Measurements from ENCODE around the gene PANK4.
"Not testable (repeated sequence)": the region's sequence is repeated elsewhere in the genome, so short reads cannot be mapped to it uniquely, and the experiment has no call there.

The PANK4 gene

GRCh38 chr1:2552189-2552588 is 25.8 kb upstream of the PANK4 start:
- TF ChIP-seq CTCF (IDR thresholded peaks at IDR 0.05; ENCODE audit: poor library complexity, severe bottlenecking) = no peak

DNA sequence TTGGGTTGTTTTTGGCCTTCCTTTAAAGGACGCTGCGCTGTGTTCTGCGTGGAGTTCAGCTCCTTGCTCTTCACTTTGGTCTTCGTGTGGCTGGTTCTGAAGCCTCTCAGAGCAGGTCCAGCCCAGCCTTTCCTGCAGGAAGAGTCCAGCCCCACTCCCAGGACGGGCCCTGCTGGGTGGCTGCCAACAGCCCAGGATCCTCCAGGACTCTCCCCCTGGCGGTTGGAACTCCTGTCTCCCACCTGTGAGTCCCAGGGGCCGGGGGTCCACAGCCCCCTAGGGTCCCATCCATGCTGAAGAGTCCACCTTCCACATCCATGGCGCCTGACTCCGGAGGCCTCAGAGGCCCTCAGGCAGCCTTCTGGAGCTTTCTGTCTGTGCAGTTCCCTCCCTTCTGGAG is 25.1 kb upstream of the PANK4 start:
- H3K4me1 ChIP-seq (ENCODE audit: insufficient read depth, poor library complexity, severe bottlenecking) = peaks cover 10% of the 10 kb centered on the region
- not testable (repeated sequence) for H3K36me3 ChIP-seq (ENCODE audit: low read depth); DNase-seq (ENCODE audit: low spot score); H3K27me3 ChIP-seq (ENCODE audit: insufficient read depth, poor library complexity, severe bottlenecking); H3K4me3 ChIP-seq (ENCODE audit: severe bottlenecking); ATAC-seq (ENCODE audit: low read depth); H3K9me3 ChIP-seq (ENCODE audit: severe bottlenecking); H3K27ac ChIP-seq (ENCODE audit: poor library complexity, severe bottlenecking)

More at GRCh38 chr1:2552189-2552588, 25.8 kb upstream of the PANK4 start:
- Histone ChIP-seq H3K4me1 (ENCODE audit: insufficient read depth, poor library complexity, severe bottlenecking) (peaks cover 10% of the 10 kb centered on the region), H3K27ac (ENCODE audit: poor library complexity, severe bottlenecking) (no peak overlapping the region), H3K27me3 (ENCODE audit: insufficient read depth, poor library complexity, severe bottlenecking) (no peaks in the 10 kb centered on the region), H3K4me3 (ENCODE audit: severe bottlenecking) (no peak overlapping the region), H3K9me3 (ENCODE audit: severe bottlenecking) (no peaks in the 10 kb centered on the region), H3K36me3 (ENCODE audit: low read depth) (no peaks in the 10 kb centered on the region)
- DNase-seq (ENCODE audit: low spot score) (no peak), ATAC-seq (ENCODE audit: low read depth) (no peak)

- not testable (repeated sequence) for H3K36me3 ChIP-seq (ENCODE audit: low read depth); H3K4me1 ChIP-seq (ENCODE audit: insufficient read depth, poor library complexity, severe bottlenecking); DNase-seq (ENCODE audit: low spot score); H3K4me3 ChIP-seq (ENCODE audit: severe bottlenecking); H3K9me3 ChIP-seq (ENCODE audit: severe bottlenecking); H3K27me3 ChIP-seq (ENCODE audit: insufficient read depth, poor library complexity, severe bottlenecking); H3K27ac ChIP-seq (ENCODE audit: poor library complexity, severe bottlenecking); ATAC-seq (ENCODE audit: low read depth)
Measured at GRCh38 chr1:2550309-2550861, 24.0 kb upstream of the PANK4 start.

GRCh38 chr1:2549367-2550029 is 23.1 kb upstream of the PANK4 start:
- not testable (repeated sequence) for H3K27ac ChIP-seq (ENCODE audit: poor library complexity, severe bottlenecking); H3K4me1 ChIP-seq (ENCODE audit: insufficient read depth, poor library complexity, severe bottlenecking); H3K4me3 ChIP-seq (ENCODE audit: severe bottlenecking); H3K9me3 ChIP-seq (ENCODE audit: severe bottlenecking); H3K27me3 ChIP-seq (ENCODE audit: insufficient read depth, poor library complexity, severe bottlenecking); H3K36me3 ChIP-seq (ENCODE audit: low read depth); ATAC-seq (ENCODE audit: low read depth); DNase-seq (ENCODE audit: low spot score)

DNA sequence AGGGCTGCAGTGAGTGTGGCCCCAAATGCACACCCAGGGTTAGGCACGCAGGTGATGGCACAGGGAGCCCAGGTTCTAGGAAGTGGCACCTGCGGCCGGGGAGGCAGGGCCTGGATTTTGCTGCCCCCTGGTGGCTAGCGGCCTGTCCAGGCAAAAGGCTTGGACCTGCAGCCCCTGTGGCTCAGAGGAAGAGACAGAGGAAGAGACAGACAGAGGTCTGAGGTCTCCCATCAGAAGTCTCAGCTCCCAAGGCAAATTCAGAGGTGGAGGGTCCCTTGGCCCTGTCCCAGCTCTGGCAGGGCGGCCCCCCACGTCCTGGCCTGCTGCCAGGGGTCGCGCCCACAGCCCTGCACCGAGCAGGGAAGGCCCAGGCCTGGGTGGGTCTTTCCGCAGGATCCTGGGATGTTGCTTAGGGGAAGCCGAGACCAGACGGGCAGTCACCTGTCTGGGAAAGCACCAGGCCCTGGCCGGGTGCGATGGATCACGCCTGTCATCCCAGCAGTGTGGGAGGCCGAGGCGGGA is 21.7 kb upstream of the PANK4 start:
- Histone ChIP-seq H3K4me1 (ENCODE audit: insufficient read depth, poor library complexity, severe bottlenecking) (peaks cover 5% of the 10 kb centered on the region), H3K36me3 (ENCODE audit: low read depth) (no peaks in the 10 kb centered on the region), H3K27ac (ENCODE audit: poor library complexity, severe bottlenecking) (peak overlapping the region; percentile 78), H3K27me3 (ENCODE audit: insufficient read depth, poor library complexity, severe bottlenecking) (no peaks in the 10 kb centered on the region), H3K9me3 (ENCODE audit: severe bottlenecking) (no peaks in the 10 kb centered on the region), H3K4me3 (ENCODE audit: severe bottlenecking) (no peak overlapping the region)
- peak; percentile 96 for TF ChIP-seq CTCF (IDR thresholded peaks at IDR 0.05; ENCODE audit: poor library complexity, severe bottlenecking)
- DNase-seq (ENCODE audit: low spot score) (no peak), ATAC-seq (ENCODE audit: low read depth) (peak; percentile 47)

DNA sequence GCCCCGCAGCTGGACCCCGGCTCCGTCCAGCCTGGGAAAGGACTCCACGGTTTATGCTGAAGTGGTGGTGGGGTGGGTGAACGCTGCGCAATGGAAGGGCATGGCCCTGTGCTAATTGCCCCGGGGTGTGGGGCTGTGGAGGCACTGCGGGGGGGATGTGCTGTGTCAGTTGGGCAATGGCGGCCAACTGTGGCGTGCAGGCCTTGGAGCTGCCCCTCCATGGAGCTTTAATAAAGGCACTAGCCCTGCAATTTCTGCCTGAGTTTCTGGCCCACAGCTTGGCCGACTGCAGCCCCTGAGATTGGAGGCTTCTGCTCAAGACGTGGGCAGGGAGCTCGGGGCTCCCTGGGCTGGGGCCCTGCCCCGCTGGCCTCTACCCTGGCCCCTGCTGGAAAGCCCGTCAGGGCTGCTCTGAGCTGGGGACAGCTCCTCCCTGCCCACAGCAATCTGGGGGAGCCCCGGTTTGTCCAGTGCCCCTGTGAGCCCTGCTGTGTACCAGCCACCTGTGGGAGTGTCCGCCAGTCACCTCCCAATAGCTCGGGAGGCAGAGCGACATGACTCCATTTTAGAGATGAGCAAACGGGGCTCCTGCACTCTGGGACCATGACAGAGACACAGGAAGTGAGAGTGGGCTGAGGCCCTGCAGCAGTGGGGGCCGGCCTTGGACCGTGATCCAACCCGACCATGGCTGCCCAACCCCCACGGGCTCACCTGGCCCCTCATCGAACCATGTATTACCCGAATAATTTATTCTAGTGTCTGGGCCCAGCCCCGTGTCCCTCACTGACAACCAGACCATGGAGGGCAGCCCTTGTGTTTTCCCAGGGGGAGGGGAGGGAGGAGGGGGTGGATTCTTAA is 21.0 kb upstream of the PANK4 start:
- Histone ChIP-seq H3K9me3 (ENCODE audit: severe bottlenecking) (no peaks in the 10 kb centered on the region), H3K4me3 (ENCODE audit: severe bottlenecking) (peak overlapping the region; percentile 38), H3K4me1 (ENCODE audit: insufficient read depth, poor library complexity, severe bottlenecking) (peaks cover 5% of the 10 kb centered on the region), H3K36me3 (ENCODE audit: low read depth) (no peaks in the 10 kb centered on the region), H3K27me3 (ENCODE audit: insufficient read depth, poor library complexity, severe bottlenecking) (no peaks in the 10 kb centered on the region), H3K27ac (ENCODE audit: poor library complexity, severe bottlenecking) (peak overlapping the region; percentile 78)
- TF ChIP-seq CTCF (IDR thresholded peaks at IDR 0.05; ENCODE audit: poor library complexity, severe bottlenecking) = no peak
- peak; percentile 0; the same call in 2 of the 3 replicates for ATAC-seq (ENCODE audit: low read depth)
- DNase-seq (ENCODE audit: low spot score) = no peak

Data from RWPE2 (cell line).